Keratinocyte (primary cell): Measurements from ENCODE around the gene GPR26. TPM values are rescaled to one million over a fixed set of nuclear protein-coding genes. Genes with fewer than 3 reads are reported as not detected.

Source experiments
- DNase-seq: peaks from one replicate; pipeline ENCODE4 v3.0.0-alpha.2; 2011; ENCODE audit warnings: low read depth, missing footprints, low spot score
- FAIRE-seq: peaks from 2 replicates; lab custom pipeline; 2011; peaks lifted over from hg19 to GRCh38; lab: Jason Lieb, UNC
- H2AFZ ChIP-seq: 2 replicates; pipeline ENCODE4 v1.6.0; 2012; ENCODE audit warnings: low read length, control low read depth, inconsistent platforms; ENCODE audit not compliant: control insufficient read depth
- H3K27ac ChIP-seq: 2 replicates; pipeline ENCODE4 v1.5.1; 2011; ENCODE audit warnings: low read length; ENCODE audit not compliant: control insufficient read depth, insufficient read depth
- H3K27me3 ChIP-seq: 3 replicates; pipeline ENCODE4 v1.6.0; 2011; ENCODE audit warnings: low read length; ENCODE audit not compliant: control insufficient read depth, insufficient read depth; ENCODE audit errors: extremely low read depth
- H3K36me3 ChIP-seq, 2 experiments: 2 replicates in 1 of 2; 3 replicates in 1 of 2; pipeline ENCODE4 v1.5.1; 2011; ENCODE audit warnings: low read length in 2 of 2, mild to moderate bottlenecking in 1 of 2; ENCODE audit not compliant: control insufficient read depth in 2 of 2, insufficient read depth in 2 of 2; ENCODE audit errors: extremely low read depth in 1 of 2
- H3K4me1 ChIP-seq: 3 replicates; pipeline ENCODE4 v1.5.1; 2011; ENCODE audit warnings: low read length; ENCODE audit not compliant: control insufficient read depth, insufficient read depth; ENCODE audit errors: extremely low read depth
- H3K4me2 ChIP-seq: 3 replicates; pipeline ENCODE4 v1.6.0; 2011; ENCODE audit warnings: low read depth, low read length; ENCODE audit not compliant: control insufficient read depth, insufficient read depth; ENCODE audit errors: extremely low read depth
- H3K4me3 ChIP-seq, 3 experiments: fragments of 200-600 bp in 1 of 3; sonication (generic) in 1 of 3; 2 replicates in 2 of 3; 3 replicates in 1 of 3; pipeline ENCODE4 v1.5.1; 2011 to 2016; ENCODE audit warnings: low read length in 3 of 3, mild to moderate bottlenecking in 3 of 3, control low read depth in 2 of 3, inconsistent platforms in 1 of 3, low read depth in 1 of 3, mixed read lengths in 1 of 3, mixed run types in 1 of 3, moderate library complexity in 1 of 3; ENCODE audit not compliant: control insufficient read depth in 2 of 3, insufficient read depth in 2 of 3; ENCODE audit errors: extremely low read depth in 1 of 3
- H3K79me2 ChIP-seq: 2 replicates; pipeline ENCODE4 v1.6.0; 2012; ENCODE audit warnings: low read length; ENCODE audit not compliant: control insufficient read depth, insufficient read depth
- H3K9ac ChIP-seq: 3 replicates; pipeline ENCODE4 v1.6.0; 2011; ENCODE audit warnings: low read length; ENCODE audit not compliant: control insufficient read depth, insufficient read depth; ENCODE audit errors: extremely low read depth
- H3K9me1 ChIP-seq: 3 replicates; pipeline ENCODE4 v1.6.0; 2011; ENCODE audit warnings: low read length; ENCODE audit not compliant: control insufficient read depth, insufficient read depth; ENCODE audit errors: extremely low read depth
- H3K9me3 ChIP-seq: 2 replicates; pipeline ENCODE4 v1.5.1; 2012; ENCODE audit warnings: low read depth, low read length; ENCODE audit not compliant: control insufficient read depth
- H4K20me1 ChIP-seq: 3 replicates; pipeline ENCODE4 v1.6.0; 2011; ENCODE audit warnings: low read length; ENCODE audit not compliant: control insufficient read depth, insufficient read depth; ENCODE audit errors: extremely low read depth
- EZH2 ChIP-seq: IDR thresholded peaks from one replicate; pipeline ENCODE4 v1.6.1; 2012; ENCODE audit warnings: inconsistent platforms, mild to moderate bottlenecking, low read length, moderate library complexity
- dilution Hi-C: fragments of 300-500 bp; cut with MboI; formaldehyde crosslinking; loops from one replicate; pipeline ENCODE4 v1.7.0; 2020; ENCODE audit warnings: low sequenced_read_pairs; ENCODE audit not compliant: extremely low pct_ligation_motif_present
- polyA plus RNA-seq, 5 experiments: library from polyadenylated mRNA; depleted of rRNA in 3 of 5; stranded (reverse) in 3 of 5; stranded (forward) in 1 of 5; unstranded in 1 of 5; fragments of >200 nt; gene quantifications; 1 replicate in 1 of 5; 2 replicates in 3 of 5; 3 replicates in 1 of 5; pipeline versions ENCODE4 v1.2.1 to v1.2.3, GENCODE V29; 2011 to 2012; ENCODE audit warnings: missing spikeins in 2 of 5, low read depth in 1 of 5, low replicate concordance in 1 of 5
- TF ChIP-seq, protein P1 (sequence below), 3 experiments: IDR thresholded peaks in 1 of 3; conservative IDR thresholded peaks in 1 of 3; optimal IDR thresholded peaks in 1 of 3; 2 replicates in 2 of 3; 3 replicates in 1 of 3; pipeline versions ENCODE3 to v1.5.1; 2011; ENCODE audit warnings: low read length in 3 of 3, mild to moderate bottlenecking in 3 of 3, moderate library complexity in 2 of 3, control low read depth in 1 of 3, inconsistent platforms in 1 of 3; ENCODE audit not compliant: insufficient read depth in 2 of 3; ENCODE audit errors: extremely low read depth in 1 of 3

The GPR26 gene
- polyA plus RNA-seq, 1 donor (not counting 4 experiments of a cell fraction or from before 2014, with no cell fraction given), result not detected

GRCh38 chr10:123683459-123683858, 17.3 kb downstream of the GPR26 start:
- Histone ChIP-seq H3K27me3 (peaks cover 10% of the 10 kb centered on the region), H3K9me1 (peaks cover 2% of the 10 kb centered on the region), H3K9ac (no peak overlapping the region), H2AFZ (no peak overlapping the region), H3K79me2 (no peaks in the 10 kb centered on the region), H3K27ac (no peak overlapping the region), H3K4me3 (no peak overlapping the region), H3K9me3 (no peaks in the 10 kb centered on the region), H4K20me1 (no peaks in the 10 kb centered on the region), H3K36me3 (no peaks in the 10 kb centered on the region), H3K4me2 (no peak overlapping the region), H3K4me1 (no peaks in the 10 kb centered on the region)
- dilution Hi-C loops, result no loop called here
- TF ChIP-seq, protein P1, sequence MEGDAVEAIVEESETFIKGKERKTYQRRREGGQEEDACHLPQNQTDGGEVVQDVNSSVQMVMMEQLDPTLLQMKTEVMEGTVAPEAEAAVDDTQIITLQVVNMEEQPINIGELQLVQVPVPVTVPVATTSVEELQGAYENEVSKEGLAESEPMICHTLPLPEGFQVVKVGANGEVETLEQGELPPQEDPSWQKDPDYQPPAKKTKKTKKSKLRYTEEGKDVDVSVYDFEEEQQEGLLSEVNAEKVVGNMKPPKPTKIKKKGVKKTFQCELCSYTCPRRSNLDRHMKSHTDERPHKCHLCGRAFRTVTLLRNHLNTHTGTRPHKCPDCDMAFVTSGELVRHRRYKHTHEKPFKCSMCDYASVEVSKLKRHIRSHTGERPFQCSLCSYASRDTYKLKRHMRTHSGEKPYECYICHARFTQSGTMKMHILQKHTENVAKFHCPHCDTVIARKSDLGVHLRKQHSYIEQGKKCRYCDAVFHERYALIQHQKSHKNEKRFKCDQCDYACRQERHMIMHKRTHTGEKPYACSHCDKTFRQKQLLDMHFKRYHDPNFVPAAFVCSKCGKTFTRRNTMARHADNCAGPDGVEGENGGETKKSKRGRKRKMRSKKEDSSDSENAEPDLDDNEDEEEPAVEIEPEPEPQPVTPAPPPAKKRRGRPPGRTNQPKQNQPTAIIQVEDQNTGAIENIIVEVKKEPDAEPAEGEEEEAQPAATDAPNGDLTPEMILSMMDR (optimal IDR thresholded peaks at IDR 0.05 in 1 of 3, IDR thresholded peaks at IDR 0.05 in 1 of 3, conservative IDR thresholded peaks at IDR 0.05 in 1 of 3; ENCODE audit: extremely low read depth in 1 of 3, insufficient read depth in 2 of 3, low read length in 3 of 3), result no peak
- TF ChIP-seq EZH2, result no peak
- FAIRE-seq (no peak), DNase-seq (no peak)

DNA sequence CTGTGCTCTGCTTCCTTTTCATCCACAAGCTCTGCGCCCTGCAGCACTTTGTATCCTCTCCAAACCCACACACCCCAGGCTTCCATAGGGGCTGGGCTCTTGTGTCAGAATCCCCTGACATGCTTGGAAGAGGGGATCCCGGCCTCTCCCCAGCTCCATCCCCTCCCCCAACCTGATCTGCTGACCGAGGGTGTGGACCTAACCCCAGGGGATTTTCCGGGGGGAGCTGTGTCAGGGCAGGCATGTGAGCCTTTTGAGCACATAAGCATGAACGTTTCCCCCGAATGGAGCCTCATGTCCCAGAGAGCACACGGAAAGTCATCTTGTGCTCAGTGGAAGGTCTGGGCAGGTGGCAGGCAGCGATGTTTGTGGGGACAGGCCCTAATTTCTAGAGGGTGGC, 17.7 kb downstream of the GPR26 start:
- Histone ChIP-seq H3K79me2 (no peaks in the 10 kb centered on the region), H3K27me3 (peaks cover 10% of the 10 kb centered on the region)

More for the DNA sequence above, 17.7 kb downstream of the GPR26 start:
- FAIRE-seq (no peak), DNase-seq (no peak)
- Histone ChIP-seq H4K20me1 (no peaks in the 10 kb centered on the region), H3K4me2 (no peak overlapping the region), H3K4me3 (no peak overlapping the region), H3K36me3 (no peaks in the 10 kb centered on the region), H3K9ac (no peak overlapping the region), H3K4me1 (no peaks in the 10 kb centered on the region), H2AFZ (no peak overlapping the region), H3K9me1 (peaks cover 2% of the 10 kb centered on the region), H3K9me3 (no peaks in the 10 kb centered on the region), H3K27ac (no peak overlapping the region)
- TF ChIP-seq EZH2, result no peak
- TF ChIP-seq, protein P1 (optimal IDR thresholded peaks at IDR 0.05 in 1 of 3, IDR thresholded peaks at IDR 0.05 in 1 of 3, conservative IDR thresholded peaks at IDR 0.05 in 1 of 3; ENCODE audit: extremely low read depth in 1 of 3, insufficient read depth in 2 of 3, low read length in 3 of 3), result no peak
- dilution Hi-C loops, result no loop called here
